ENCODE measurements around the gene SCYL2.
A peak's percentile ranks its signal among the peaks of the same experiment; 100 is the strongest.
"Not testable (repeated sequence)": the region's sequence is repeated elsewhere in the genome, so short reads cannot be mapped to it uniquely, and the experiment has no call there.

Gene SCYL2

GRCh38 chr12:100266835-100267602, at the start of gene SCYL2, which contains the start of gene DEPDC4:
Gene SCYL2 (plus strand): TSS chr12:100267177. CDS start chr12:100282971, 15,794 bp downstream.
Gene DEPDC4 (minus strand): TSS chr12:100267079. CDS start chr12:100267076, 3 bp downstream.
- DNase-seq, result peak; percentile 91 to 93

DNA sequence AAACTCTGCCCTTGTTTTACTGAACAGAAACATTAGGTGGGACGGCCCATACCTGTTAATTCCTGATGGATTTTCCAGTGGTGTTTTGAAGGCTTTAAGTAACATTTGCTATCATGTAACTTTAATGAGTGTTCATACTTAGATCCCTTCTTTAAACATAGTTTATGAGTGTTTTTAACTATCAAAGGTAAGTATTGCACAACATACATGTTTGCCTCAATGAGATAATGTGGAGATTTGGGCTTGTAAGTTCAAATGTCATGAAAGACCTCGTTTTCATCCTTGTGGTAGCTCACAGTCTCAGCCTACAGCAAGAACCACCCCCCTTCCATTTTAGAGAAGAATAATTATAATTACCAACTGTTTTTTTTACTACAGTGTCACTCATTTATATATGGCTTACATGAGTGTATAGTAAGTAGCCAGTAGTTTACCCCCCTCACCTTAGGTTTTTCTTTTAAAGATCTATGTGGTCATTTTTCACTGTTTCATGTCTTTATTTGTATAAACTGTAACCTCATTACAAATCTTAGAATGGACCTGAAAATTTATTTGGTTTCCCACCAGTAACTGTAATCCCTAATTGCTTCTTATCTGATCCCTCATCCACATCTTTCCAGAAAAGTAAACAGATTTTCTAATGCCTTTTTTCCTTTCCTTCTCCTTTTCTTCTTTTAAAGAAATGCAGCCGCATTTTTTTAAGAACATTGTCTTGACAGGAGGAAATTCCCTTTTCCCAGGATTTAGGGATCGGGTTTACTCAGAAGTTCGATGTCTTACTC, 47.5 kb upstream of the SCYL2 start:
- DNase-seq, result no peak

DNA sequence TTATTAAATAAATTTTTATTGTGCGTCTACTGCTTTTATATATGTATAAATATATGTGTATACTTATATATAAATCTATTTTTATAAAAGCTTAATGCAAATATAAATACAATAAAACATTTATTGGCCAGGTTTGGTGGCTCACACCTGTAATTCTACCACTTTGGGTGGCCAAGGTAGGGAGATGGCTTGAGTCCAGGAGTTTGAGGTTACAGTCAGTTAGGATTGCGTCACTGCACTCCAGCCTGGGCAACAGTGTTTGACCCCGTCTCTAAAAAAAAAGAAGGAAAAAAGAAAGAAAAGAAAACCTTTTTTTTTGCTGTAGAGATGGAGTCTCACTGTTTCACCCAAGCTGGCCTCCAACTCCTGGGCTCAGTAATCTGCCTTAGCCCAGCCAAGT, 45.5 kb upstream of the SCYL2 start:
- DNase-seq, result no peak

DNA sequence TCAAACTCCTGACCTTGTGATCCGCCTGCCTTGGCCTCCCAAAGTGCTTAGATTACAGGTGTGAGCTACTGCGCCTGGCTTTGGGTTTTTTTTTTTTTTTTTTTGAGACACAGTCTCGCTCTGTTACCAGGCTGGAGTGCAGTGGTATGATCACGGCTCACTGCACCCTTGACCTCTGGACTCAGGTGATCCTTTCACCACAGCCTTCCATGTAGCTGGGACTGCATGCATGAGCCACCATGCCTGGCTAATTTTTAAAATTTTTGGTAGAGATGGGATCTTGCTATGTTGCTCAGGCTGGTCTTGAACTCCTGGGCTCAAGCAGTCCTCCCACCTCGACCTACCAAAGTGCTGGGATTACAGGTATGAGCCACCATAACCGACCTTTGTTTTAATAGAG, 44.8 kb upstream of the SCYL2 start:
- DNase-seq, result not testable (repeated sequence)

GRCh38 chr12:100225491-100225890, 41.5 kb upstream of the SCYL2 start:
- no peak for DNase-seq

DNA sequence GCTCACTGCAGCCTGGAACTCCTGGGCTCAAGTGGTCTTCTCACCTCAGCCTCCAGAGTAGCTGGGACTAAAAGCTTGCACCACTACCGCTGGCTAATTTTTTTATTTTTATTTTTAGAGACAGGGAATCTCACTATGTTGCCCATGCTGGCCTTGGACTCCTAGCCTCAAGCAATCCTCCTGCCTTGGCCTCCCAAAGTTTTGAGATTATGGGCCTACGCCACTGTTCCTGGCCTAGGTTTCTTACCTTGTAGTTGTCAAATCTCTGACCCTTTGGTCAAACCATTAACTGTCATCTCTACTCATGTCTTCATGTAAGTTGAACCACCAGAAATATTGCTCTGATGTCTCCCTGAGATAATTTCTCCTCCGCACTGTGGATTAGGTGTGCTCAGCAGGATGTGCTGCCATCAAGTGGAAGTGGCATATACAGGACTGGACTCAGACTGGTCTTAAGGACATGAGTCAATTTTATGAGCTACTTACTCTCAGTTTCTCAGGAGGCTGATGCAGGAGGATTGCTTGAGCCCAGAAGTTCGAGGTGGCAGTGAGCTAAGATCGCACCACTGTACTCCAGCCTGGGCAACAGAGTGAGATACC, 37.8 kb upstream of the SCYL2 start:
- DNase-seq, result no peak

DNA sequence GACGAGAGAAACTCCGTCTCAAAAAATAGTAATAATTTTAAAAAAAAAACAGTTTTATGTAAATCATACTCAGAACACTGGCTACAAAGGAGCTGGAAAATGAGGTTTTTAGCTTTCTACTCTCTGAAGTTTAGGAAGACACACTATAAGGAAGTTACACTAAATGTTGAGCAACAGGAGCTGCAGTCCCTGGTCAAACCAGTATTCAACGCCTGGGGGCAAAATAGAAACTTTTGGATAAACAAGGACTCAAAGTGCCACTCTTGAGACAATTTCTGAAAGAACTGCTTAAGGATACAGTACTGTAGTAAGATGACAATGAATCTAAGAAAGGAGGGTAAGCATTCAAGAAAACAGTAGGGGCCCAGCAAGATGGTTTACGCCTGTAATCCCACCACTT, 37.1 kb upstream of the SCYL2 start:
- no peak for DNase-seq

- DNase-seq, result not testable (repeated sequence)
Observed at GRCh38 chr12:100231873-100232272, 35.1 kb upstream of the SCYL2 start.

DNA sequence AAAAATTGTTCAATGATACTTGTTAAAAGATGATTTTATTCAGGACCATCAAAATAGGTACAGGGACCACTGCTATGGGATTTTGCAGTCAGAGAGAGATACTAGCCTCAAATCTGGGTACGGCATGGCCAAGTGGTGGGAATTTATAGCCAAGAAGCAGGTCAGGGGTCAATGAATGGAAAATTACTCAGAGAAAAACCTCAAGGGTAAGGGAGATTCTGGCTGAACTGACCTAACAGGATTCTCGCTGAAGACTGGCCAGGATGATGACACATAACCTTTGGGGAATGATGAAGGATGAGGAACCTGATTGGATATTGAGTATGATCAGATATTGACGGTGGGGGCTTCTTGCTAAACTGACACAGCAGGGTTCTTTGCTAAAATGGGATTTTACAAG, 32.8 kb upstream of the SCYL2 start:
- DNase-seq, result no peak

GRCh38 chr12:100234591-100235304, 32.2 kb upstream of the SCYL2 start:
- DNase-seq, result no peak

- DNase-seq, result no peak
Observed at GRCh38 chr12:100238801-100239200, 28.2 kb upstream of the SCYL2 start.

DNA sequence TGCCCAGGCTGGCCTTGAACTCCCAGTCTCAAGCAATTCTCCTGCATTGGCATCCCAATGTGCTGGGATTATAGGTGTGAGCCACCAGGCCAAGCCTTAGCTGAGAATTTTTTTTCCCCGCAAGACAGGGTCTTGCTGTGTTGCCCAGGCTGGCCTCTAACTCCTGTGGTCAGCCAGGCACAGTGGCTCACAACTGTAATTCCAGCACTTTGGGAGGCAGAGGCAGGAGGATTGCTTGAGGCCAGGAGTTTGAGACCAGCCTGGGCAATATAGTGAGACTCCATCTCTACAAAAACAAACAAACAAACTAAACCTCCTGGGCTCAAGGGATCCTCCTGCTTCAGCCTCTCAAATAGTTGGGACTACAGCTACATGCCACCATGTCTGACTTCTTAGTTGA, 27.4 kb upstream of the SCYL2 start:
- no peak for DNase-seq

- DNase-seq, result no peak
Observed at GRCh38 chr12:100243137-100243536, 23.8 kb upstream of the SCYL2 start.

DNA sequence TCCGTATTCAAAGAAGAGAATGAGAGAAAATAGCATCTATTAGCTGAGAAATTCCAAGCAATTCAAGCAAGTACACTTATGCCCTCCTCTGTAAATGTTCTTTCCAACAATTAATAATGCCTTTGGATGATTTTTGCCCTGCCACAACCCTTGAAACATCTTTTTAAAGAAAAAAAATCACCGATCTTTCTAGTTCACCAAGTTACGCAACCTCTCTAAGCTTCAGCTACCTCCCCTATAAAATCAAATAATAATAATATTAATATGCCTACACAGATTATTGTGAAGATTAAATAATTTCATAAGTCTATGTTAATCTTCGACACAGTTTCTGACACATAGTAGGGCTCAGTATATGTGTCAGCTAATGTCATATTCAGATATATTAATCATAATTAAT, 19.2 kb upstream of the SCYL2 start:
- DNase-seq, result no peak

- no peak for DNase-seq
Observed at GRCh38 chr12:100248886-100249285, 18.1 kb upstream of the SCYL2 start.

- no peak for DNase-seq
Observed at GRCh38 chr12:100249941-100250340, 17.0 kb upstream of the SCYL2 start.

DNA sequence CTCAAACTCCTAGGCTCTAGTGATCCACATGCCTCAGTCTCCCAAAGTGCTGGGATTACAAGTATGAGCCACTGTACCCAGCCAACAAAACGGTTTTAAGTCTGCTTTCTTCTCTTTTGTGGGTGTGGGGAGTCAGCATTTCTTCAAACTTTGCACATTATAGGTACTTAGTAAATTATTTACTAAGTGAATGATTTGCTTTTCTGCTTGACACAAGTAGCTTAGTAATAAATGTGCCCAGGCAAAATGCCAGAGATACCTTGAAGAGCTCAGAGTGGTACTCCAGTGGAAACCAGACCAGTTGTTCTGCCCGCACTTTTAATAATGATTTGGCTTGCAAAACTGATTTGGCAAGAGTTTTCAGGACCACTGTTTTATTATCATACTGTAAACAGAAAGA, 15.1 kb upstream of the SCYL2 start:
- no peak for DNase-seq

DNA sequence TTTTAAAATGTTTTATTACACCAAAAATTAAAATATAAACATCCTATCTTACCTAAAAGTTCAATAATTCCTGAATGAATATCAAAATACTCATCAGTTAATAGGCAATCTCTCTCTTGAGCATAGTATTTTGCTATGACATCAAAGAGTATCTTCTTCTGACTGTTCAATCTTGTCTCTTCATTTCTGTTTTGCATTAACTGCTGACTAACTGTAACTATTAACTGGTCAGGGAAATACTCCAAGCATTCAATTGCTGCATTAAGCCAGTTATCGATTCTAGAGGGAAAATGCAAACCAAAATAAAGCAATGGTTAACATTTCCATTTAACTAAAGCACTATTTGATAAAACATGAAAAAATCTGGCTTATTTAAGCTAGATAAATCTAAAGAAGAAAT, 13.5 kb upstream of the SCYL2 start:
- no peak for DNase-seq

DNA sequence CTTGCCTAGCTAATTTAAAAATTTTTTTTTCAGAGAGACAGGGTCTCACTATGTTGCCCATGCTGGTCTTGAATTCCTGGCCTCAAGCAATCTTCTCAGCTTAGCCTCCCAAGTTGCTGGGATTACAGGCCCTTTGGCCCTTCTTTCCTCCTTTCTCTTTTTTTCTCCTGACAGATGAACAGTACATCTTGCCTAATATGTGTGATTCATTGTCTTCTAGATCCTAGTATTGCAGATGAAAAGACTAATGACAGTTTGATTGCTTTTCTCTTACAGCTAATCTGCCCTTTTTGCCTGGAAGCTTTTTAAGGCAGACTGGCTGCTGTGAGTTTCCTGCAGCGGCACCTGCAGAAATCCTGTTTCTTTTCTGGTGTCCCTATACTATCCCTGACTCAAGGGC, 12.1 kb upstream of the SCYL2 start:
- DNase-seq, result no peak

DNA sequence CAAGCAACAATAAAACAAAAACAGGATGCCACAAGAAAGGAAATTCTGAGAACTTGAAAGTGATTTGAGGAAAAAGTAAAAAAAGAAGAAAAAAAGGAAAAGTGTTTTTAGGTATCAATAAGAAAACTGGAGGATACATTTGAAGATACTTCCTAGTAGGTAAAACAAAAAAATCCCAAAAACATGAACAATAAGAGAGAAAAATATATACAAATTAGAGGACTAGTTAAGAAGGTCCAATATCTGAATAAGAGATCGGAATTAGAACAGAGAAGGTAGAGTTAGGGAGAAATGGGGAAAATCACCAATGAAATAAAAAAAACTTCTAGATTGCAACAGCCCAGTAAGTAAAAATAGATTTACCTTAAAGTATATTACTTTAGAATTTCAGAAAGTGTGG, 8.8 kb upstream of the SCYL2 start:
- no peak for DNase-seq

GRCh38 chr12:100263131-100263530, 3.8 kb upstream of the SCYL2 start:
- no peak for DNase-seq

GRCh38 chr12:100265107-100265506, 1.9 kb upstream of the SCYL2 start:
- DNase-seq, result not testable (repeated sequence)
